Hematopoietic multipotent progenitor cell (in vitro differentiated cells): ENCODE measurements around the gene SP100. TPM values are rescaled to one million over a fixed set of nuclear protein-coding genes. Genes with fewer than 3 reads are reported as not detected.

ENCODE experiments used
- DNase-seq, 3 donors: peaks; one replicate each; pipeline ENCODE4 v3.0.0-alpha.2; 2011 to 2015; ENCODE audit warnings: low read depth in 2 of 3, low spot score in 2 of 3
- small RNA-seq: library from RNA; depleted of rRNA; stranded (forward); fragments of <200 nt; gene quantifications from one replicate; pipeline ENCODE3, GENCODE V24; 2012
- total RNA-seq: library from RNA; depleted of rRNA; stranded (reverse); fragments of >200 nt; gene quantifications from one replicate; pipeline ENCODE4 v1.2.3, GENCODE V29; 2012

SP100 gene
- total RNA-seq, 1 donor = 45.8 TPM

DNA sequence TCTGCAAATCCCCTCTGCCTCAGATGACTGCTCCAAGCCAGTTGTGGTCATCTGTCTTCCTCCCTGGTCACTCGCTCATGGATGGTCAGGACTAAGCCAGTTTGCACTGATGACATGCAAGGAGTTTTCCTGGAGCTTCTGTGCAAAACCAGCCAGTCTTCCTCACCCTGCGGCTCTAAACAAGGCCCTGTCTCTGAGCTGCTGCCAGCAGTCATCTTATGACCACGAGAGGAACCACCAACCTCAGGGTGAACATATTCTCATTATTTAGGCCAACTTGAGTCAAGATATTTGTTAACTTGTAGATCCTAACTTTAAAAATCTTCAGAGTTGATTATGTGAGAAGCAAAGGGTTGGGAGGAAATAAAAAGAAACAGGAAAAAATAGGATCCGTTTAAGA lies 176.8 kb downstream of the SP100 start:
- DNase-seq = no peak

Small RNA genes lying within 50 kb of the gene (small RNA-seq; reads per million reads assigned to genes)
- gene HMGB1P3 (not detected), gene RN7SL834P (not detected), gene RNU6-451P (not detected)

Other genes with a start within 250 kb of the SP100 start
- gene SP110, start 196.2 kb upstream of the SP100 start, total RNA-seq = 48.2 TPM
- 1.3 TPM for gene SP140, start 190.5 kb upstream of the SP100 start, total RNA-seq
- 5.4 TPM for gene SP140L, start 89.0 kb upstream of the SP100 start, total RNA-seq